ENCODE measurements around the gene KDM4D. TPM values are rescaled to one million over a fixed set of nuclear protein-coding genes. Genes with fewer than 3 reads are reported as not detected.

KDM4D gene
- total and polyA plus RNA-seq, 9 of the 15 experiments (the other 6 are each of a cell fraction or from before 2014, with no cell fraction given): 0.34 to 1.1 (median 0.50) TPM

DNA sequence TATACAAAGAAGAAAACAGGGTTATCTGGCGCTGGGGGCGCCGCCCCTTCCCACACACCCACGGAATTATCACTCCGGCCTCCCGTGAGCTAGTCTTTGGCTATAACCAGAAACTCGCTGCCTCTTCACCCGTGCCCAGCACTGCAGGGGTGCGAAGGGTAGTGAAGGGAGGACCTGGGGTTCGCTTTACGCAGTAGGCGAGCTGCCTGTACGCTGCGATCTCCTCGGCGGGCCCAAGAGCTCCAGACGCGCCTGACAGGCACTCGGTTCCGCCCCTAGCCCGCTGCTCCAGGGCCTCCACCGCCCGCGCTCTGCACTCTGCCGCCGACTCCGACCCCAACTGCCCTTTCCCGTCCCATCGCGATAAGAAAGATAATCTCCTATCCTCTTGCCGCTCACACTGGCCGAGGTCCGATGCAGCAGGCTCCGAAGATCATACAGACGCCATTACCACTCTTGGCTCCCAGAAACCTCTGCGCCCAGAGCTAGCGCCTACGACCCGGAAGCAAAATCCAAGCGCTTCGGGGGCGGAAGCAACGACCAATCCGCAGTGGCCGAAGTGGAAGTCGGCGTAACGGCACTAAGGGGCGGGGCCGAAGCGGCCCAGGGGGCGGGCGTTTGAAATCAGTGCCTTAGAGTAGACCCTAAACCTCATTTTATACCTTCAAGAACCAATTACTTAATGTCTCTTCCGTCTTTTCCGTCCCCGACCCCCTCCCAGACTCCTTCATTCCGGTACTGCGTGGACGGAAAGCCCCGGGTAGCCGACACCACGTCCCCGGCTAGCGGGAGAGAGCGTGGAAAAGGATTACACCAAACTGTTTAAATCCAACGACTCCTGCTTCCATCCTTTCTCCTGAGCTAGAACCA, at the start of gene KDM4D, which contains the start of gene CWC15 (continued):
- TF ChIP-seq, protein P1, sequence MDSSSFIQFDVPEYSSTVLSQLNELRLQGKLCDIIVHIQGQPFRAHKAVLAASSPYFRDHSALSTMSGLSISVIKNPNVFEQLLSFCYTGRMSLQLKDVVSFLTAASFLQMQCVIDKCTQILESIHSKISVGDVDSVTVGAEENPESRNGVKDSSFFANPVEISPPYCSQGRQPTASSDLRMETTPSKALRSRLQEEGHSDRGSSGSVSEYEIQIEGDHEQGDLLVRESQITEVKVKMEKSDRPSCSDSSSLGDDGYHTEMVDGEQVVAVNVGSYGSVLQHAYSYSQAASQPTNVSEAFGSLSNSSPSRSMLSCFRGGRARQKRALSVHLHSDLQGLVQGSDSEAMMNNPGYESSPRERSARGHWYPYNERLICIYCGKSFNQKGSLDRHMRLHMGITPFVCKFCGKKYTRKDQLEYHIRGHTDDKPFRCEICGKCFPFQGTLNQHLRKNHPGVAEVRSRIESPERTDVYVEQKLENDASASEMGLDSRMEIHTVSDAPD (CRISPR knock-in tag; IDR thresholded peaks at IDR 0.05): no peak
- TF ChIP-seq PTBP1 (IDR thresholded peaks at IDR 0.05; ENCODE audit: low read depth, low read length) (no peak), ZNF830 (CRISPR knock-in tag; IDR thresholded peaks at IDR 0.05) (peak; percentile 52; the same call in 1 of the 2 replicates), GATAD2A (IDR thresholded peaks at IDR 0.05) (no peak), SP2 (IDR thresholded peaks at IDR 0.05; ENCODE audit: extremely low read depth, low read depth, low read length, poor library complexity, severe bottlenecking) (no peak), PHF21A (IDR thresholded peaks at IDR 0.05; ENCODE audit: borderline replicate concordance, low read depth) (no peak), ARID2 (IDR thresholded peaks at IDR 0.05) (no peak), ELF1 (tag; IDR thresholded peaks at IDR 0.05) (peak; percentile 79), MCM2 (IDR thresholded peaks at IDR 0.05; ENCODE audit: low read depth) (no peak), NCOA2 (IDR thresholded peaks at IDR 0.05; ENCODE audit: partially characterized antibody in 2 of 2) (no peak), PHB (CRISPR knock-in tag; IDR thresholded peaks at IDR 0.05) (0 out of 2 replicates have a peak, but pooled peaks have one; percentile 25), HDGF (IDR thresholded peaks at IDR 0.05) (no peak), TRIM28 (IDR thresholded peaks at IDR 0.05) (0 out of 2 replicates have a peak, but pooled peaks have one; percentile 9), OTX1 (CRISPR knock-in tag; IDR thresholded peaks at IDR 0.05) (no peak), PML (IDR thresholded peaks at IDR 0.05; ENCODE audit: low read length) (peak; percentile 83), PHF20 (IDR thresholded peaks at IDR 0.05; ENCODE audit: partially characterized antibody) (peak; percentile 98), ARID1B (IDR thresholded peaks at IDR 0.05) (no peak), RBM34 (IDR thresholded peaks at IDR 0.05; ENCODE audit: borderline replicate concordance, insufficient read depth, low read length) (no peak), ZNF76 (CRISPR knock-in tag; IDR thresholded peaks at IDR 0.05; ENCODE audit: borderline replicate concordance) (peak; percentile 82; the same call in 1 of the 2 replicates), NONO (IDR thresholded peaks at IDR 0.05; ENCODE audit: low read depth in 2 of 2, low read length in 1 of 2) (no peak), ZNF232 (CRISPR knock-in tag; IDR thresholded peaks at IDR 0.05) (no peak), ZNF583 (CRISPR knock-in tag; IDR thresholded peaks at IDR 0.05) (no peak), SRSF1 (IDR thresholded peaks at IDR 0.05; ENCODE audit: low read depth, low read length) (no peak), EP300 (IDR thresholded peaks at IDR 0.05; ENCODE audit: low read length) (peak; percentile 27; the same call in 1 of the 2 replicates)
- TF ChIP-seq, protein P2, sequence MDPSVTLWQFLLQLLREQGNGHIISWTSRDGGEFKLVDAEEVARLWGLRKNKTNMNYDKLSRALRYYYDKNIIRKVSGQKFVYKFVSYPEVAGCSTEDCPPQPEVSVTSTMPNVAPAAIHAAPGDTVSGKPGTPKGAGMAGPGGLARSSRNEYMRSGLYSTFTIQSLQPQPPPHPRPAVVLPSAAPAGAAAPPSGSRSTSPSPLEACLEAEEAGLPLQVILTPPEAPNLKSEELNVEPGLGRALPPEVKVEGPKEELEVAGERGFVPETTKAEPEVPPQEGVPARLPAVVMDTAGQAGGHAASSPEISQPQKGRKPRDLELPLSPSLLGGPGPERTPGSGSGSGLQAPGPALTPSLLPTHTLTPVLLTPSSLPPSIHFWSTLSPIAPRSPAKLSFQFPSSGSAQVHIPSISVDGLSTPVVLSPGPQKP (CRISPR knock-in tag; IDR thresholded peaks at IDR 0.05): no peak
- TF ChIP-seq, protein P3, sequence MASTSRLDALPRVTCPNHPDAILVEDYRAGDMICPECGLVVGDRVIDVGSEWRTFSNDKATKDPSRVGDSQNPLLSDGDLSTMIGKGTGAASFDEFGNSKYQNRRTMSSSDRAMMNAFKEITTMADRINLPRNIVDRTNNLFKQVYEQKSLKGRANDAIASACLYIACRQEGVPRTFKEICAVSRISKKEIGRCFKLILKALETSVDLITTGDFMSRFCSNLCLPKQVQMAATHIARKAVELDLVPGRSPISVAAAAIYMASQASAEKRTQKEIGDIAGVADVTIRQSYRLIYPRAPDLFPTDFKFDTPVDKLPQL (IDR thresholded peaks at IDR 0.05; ENCODE audit: extremely low read depth, insufficient read length): no peak
- TF ChIP-seq, protein P4, sequence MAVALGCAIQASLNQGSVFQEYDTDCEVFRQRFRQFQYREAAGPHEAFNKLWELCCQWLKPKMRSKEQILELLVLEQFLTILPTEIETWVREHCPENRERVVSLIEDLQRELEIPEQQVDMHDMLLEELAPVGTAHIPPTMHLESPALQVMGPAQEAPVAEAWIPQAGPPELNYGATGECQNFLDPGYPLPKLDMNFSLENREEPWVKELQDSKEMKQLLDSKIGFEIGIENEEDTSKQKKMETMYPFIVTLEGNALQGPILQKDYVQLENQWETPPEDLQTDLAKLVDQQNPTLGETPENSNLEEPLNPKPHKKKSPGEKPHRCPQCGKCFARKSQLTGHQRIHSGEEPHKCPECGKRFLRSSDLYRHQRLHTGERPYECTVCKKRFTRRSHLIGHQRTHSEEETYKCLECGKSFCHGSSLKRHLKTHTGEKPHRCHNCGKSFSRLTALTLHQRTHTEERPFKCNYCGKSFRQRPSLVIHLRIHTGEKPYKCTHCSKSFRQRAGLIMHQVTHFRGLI (CRISPR knock-in tag; IDR thresholded peaks at IDR 0.05): no peak

All from K562 (cell line).